ENCODE measurements around the gene CUL9. TPM values are rescaled to one million over a fixed set of nuclear protein-coding genes. Genes with fewer than 3 reads are reported as not detected.

The CUL9 gene
- total RNA-seq, 2 experiments from 2014 or later, result 50.0 to 51.2 TPM

DNA sequence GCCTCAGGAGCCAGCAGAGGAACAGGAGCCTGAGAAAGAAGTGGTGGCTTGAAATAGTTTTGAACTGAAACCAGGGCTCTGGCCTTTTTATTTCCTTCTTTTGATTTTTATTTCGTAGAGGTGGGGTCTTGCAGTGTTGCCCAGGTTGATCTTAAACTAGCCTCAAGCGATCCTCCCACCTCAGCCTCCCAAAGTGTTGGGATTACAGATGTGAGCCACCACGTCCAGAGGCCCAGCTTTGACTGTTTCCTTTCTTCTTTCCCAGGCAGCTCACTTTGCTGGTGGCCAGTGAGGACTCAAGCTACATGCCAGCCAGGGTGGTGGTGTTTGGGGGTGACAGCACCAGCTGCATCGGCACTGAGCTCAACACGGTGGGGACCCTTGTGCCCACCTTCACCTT lies 20.5 kb downstream of the CUL9 start:
- Mint-ChIP-seq H3K27me3 (ENCODE audit: low read depth) (no peaks in the 10 kb centered on the region), H3K27ac (no peak overlapping the region), H3K4me1 (ENCODE audit: low read depth) (no peaks in the 10 kb centered on the region), H3K4me3 (no peak overlapping the region), H3K9me3 (ENCODE audit: insufficient read depth) (no peaks in the 10 kb centered on the region), H3K36me3 (ENCODE audit: low read depth) (peaks cover 37% of the 10 kb centered on the region)
- ATAC-seq, result no peak
- CTCF ChIA-PET, result interaction anchor here (2.0 kb wide), 1 partner anchor 17 kb away, joined by 4 read pairs; no protein-coding TSS in a partner anchor
- DNase-seq, result no peak
- POLR2A ChIA-PET, result interaction anchor here (0.6 kb wide), 1 partner anchor 476 kb away, joined by 3 read pairs; no protein-coding TSS in a partner anchor

DNA sequence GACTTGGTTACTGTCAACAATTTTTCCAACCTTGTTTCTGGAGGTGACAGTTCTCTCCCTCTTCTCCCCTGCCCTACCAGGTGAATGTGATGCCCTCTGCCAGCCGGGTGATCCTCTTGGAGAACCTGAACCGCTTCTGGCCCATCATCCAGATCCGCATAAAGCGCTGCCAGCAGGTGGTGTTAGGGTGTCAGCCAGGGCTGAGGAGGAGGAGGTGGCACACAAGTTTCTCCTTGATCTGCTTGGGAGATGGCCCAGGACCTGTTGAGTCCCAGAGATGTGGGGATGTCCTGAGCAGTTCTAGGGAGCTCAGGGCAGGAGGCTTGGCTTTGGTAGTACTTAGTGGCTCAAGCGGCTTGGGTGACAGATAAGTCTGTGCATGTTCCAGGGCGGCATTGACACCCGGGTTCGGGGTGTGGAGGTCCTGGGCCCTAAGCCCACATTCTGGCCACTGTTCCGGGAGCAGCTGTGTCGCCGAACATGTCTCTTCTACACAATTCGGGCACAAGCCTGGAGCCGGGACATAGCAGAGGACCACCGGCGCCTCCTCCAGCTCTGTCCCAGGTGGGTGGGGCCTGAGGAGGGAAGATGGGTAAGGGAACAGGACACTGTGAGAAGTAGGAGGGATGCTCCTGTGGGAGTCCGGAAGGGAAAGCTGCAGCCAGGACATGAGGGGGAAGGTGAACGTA lies 21.2 kb downstream of the CUL9 start:
- Mint-ChIP-seq H3K36me3 (ENCODE audit: low read depth) (peaks cover 35% of the 10 kb centered on the region), H3K4me3 (no peak overlapping the region), H3K27me3 (ENCODE audit: low read depth) (no peaks in the 10 kb centered on the region), H3K4me1 (ENCODE audit: low read depth) (no peaks in the 10 kb centered on the region), H3K27ac (no peak overlapping the region), H3K9me3 (ENCODE audit: insufficient read depth) (no peaks in the 10 kb centered on the region)
- DNase-seq (no peak), ATAC-seq (no peak)
- ChIA-PET CTCF (no interaction called here), POLR2A (no interaction called here)

DNA sequence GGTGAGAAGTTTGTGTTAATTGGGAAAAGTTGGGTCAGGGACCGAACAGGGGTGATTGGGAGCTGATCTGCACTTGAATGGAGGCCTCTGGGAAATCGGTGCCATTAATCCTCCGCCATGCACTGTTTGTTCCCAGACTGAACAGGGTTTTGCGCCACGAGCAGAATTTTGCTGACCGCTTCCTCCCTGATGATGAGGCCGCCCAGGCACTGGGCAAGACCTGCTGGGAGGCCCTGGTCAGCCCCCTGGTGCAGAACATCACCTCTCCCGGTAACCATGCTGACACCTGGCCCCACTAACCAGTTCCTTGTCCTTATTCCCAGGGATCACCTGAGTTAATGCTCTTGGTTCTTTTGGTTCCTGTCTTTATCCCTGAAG lies 21.7 kb downstream of the CUL9 start:
- no peak overlapping the region for H3K27ac Mint-ChIP-seq
- no peaks in the 10 kb centered on the region for H3K4me1 Mint-ChIP-seq (ENCODE audit: low read depth)
- no peak overlapping the region for H3K4me3 Mint-ChIP-seq
- CTCF ChIA-PET, result no interaction called here
- H3K27me3 Mint-ChIP-seq (ENCODE audit: low read depth), result no peaks in the 10 kb centered on the region
- ATAC-seq (no peak), DNase-seq (no peak)
- H3K9me3 Mint-ChIP-seq (ENCODE audit: insufficient read depth), result no peaks in the 10 kb centered on the region
- POLR2A ChIA-PET, result no interaction called here
- H3K36me3 Mint-ChIP-seq (ENCODE audit: low read depth), result peaks cover 35% of the 10 kb centered on the region

DNA sequence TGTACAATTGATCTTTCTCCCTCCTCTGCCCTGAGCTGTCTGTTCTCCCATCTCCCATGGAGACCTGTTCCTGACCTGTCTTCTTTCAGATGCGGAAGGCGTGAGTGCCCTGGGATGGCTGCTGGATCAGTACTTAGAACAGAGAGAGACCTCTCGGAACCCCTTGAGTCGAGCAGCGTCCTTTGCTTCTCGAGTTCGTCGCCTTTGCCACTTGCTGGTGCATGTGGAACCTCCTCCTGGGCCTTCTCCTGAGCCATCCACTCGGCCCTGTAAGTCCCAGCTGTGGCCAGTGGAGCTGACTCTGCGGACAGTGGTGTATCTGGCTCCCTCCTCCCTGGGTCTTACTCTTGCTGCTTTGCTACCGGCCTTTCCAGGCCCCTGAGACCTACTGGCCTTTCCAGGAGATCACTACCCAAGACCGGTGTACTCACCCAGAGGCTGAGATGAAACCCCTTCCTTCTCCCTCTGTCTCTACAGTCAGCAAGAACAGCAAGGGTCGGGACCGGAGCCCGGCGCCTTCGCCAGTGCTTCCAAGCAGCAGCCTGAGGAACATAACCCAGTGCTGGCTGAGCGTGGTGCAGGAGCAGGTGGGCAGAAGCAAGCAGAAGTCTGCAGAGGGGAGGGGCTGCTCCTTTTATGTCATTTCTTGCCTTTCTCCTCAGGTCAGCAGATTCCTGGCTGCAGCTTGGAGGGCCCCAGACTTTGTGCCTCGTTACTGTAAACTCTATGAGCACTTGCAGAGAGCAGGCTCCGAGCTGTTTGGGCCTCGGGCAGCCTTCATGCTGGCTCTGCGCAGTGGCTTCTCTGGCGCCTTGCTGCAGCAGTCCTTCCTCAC lies 22.5 kb downstream of the CUL9 start:
- ATAC-seq, result no peak
- no peak for DNase-seq
- Mint-ChIP-seq H3K36me3 (ENCODE audit: low read depth) (peaks cover 34% of the 10 kb centered on the region), H3K27ac (peak overlapping the region; percentile 17), H3K4me1 (ENCODE audit: low read depth) (no peaks in the 10 kb centered on the region), H3K27me3 (ENCODE audit: low read depth) (no peaks in the 10 kb centered on the region), H3K9me3 (ENCODE audit: insufficient read depth) (no peaks in the 10 kb centered on the region), H3K4me3 (no peak overlapping the region)
- ChIA-PET POLR2A (no interaction called here), CTCF (no interaction called here)

DNA sequence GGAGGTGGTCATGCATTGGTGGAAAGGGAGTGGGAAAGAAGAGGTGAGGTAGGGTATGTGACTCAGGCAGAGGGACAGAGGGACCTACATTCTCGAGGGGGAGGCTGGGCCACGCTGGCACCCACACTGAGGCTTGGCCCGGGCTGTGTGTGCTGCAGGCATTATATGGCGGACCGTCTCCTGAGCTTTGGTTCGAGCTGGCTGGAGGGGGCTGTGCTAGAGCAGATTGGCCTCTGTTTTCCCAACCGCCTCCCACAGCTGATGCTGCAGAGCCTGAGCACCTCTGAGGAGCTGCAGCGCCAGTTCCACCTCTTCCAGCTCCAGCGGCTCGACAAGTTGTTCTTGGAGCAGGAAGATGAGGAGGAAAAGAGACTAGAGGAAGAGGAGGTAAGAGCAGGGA lies 23.9 kb downstream of the CUL9 start:
- H3K4me1 Mint-ChIP-seq (ENCODE audit: low read depth), result no peaks in the 10 kb centered on the region
- no peaks in the 10 kb centered on the region for H3K27me3 Mint-ChIP-seq (ENCODE audit: low read depth)
- ChIA-PET CTCF (no interaction called here), POLR2A (no interaction called here)
- no peak for DNase-seq
- no peak for ATAC-seq
- H3K36me3 Mint-ChIP-seq (ENCODE audit: low read depth), result peaks cover 24% of the 10 kb centered on the region
- no peak overlapping the region for H3K4me3 Mint-ChIP-seq
- no peaks in the 10 kb centered on the region for H3K9me3 Mint-ChIP-seq (ENCODE audit: insufficient read depth)
- H3K27ac Mint-ChIP-seq, result no peak overlapping the region

DNA sequence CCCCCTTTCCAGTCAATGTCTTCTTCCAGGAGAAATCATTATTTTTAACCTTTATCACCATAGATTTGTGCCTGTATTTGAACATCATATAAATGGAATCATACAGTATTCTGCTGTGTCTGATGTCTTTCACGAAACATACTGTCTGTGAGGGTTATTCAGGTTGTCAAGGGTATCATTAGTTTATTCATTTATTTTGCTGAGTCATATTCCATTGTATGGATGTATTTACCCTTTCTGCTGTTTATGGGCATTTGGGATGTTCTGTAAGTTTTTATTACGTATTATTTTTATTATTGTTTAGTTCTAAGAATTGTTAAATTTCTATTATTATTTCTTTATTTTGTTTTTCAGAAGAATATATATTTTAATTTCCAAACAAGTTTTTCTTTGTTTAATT lies 25.3 kb downstream of the CUL9 start:
- CTCF ChIA-PET, result no interaction called here
- Mint-ChIP-seq H3K4me3 (no peak overlapping the region), H3K36me3 (ENCODE audit: low read depth) (peaks cover 21% of the 10 kb centered on the region), H3K27ac (no peak overlapping the region), H3K9me3 (ENCODE audit: insufficient read depth) (no peaks in the 10 kb centered on the region), H3K27me3 (ENCODE audit: low read depth) (no peaks in the 10 kb centered on the region), H3K4me1 (ENCODE audit: low read depth) (no peaks in the 10 kb centered on the region)
- ATAC-seq (no peak), DNase-seq (no peak)
- POLR2A ChIA-PET, result no interaction called here

DNA sequence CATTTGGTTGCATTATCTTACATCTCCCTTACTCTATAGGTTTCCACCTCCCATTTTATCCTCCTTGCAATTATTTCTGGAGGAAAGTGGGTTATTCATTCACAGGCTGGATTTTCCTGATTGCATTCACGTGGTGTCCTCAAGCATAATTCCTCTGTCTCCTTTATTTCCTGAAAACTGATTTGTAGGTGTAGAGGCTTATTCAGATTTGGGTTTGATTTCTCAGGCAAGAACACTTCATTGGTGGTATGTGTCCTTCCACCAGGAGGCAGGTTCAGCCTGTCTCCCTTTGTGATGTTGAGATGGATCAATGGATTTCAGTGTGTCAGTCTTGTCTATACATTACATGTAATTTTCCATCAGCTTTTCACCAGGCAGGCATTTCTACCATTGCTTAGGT lies 30.0 kb downstream of the CUL9 start:
- H3K4me3 Mint-ChIP-seq, result no peak overlapping the region
- no peak overlapping the region for H3K27ac Mint-ChIP-seq
- no peaks in the 10 kb centered on the region for H3K27me3 Mint-ChIP-seq (ENCODE audit: low read depth)
- no peaks in the 10 kb centered on the region for H3K9me3 Mint-ChIP-seq (ENCODE audit: insufficient read depth)
- POLR2A ChIA-PET, result interaction anchor here (1.4 kb wide), 1 partner anchor 12 kb away, joined by 5 read pairs; no protein-coding TSS in a partner anchor
- H3K4me1 Mint-ChIP-seq (ENCODE audit: low read depth), result no peaks in the 10 kb centered on the region
- DNase-seq (no peak), ATAC-seq (no peak)
- H3K36me3 Mint-ChIP-seq (ENCODE audit: low read depth), result peaks cover 7% of the 10 kb centered on the region
- CTCF ChIA-PET, result interaction anchor here (1.1 to 1.2 kb wide), 2 partner anchors 17 to 186 kb away, joined by 3 to 6 read pairs; partner anchors contain the start of gene DNPH1

DNA sequence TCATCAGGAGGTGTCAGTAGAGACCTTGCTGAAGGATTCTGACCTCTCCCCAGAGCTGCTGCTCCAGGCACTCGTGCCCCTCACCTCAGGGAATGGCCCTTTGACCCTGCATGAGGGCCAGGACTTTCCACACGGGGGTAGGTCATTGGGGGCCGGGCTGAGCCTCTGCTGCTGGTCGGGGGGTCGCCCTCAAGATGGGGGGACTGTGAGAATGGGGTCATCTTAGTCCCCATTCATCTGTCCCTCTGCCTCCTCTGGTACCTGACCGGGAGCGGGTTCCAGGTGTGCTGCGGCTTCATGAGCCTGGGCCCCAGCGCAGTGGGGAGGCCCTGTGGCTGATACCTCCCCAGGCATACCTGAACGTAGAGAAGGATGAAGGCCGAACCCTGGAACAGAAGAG lies 31.4 kb downstream of the CUL9 start:
- Mint-ChIP-seq H3K9me3 (ENCODE audit: insufficient read depth) (no peaks in the 10 kb centered on the region), H3K27ac (no peak overlapping the region), H3K36me3 (ENCODE audit: low read depth) (peaks cover 8% of the 10 kb centered on the region), H3K4me3 (no peak overlapping the region), H3K27me3 (ENCODE audit: low read depth) (no peaks in the 10 kb centered on the region), H3K4me1 (ENCODE audit: low read depth) (no peaks in the 10 kb centered on the region)
- ChIA-PET CTCF (interaction anchor here (1.0 to 1.2 kb wide), 2 partner anchors 16 to 294 kb away, joined by 4 to 6 read pairs; partner anchors contain the start of gene DNPH1), POLR2A (interaction anchor here (0.8 to 1.4 kb wide), 2 partner anchors 11 to 24 kb away, joined by 4 to 5 read pairs; no protein-coding TSS in a partner anchor)
- DNase-seq, result no peak
- ATAC-seq, result no peak

DNA sequence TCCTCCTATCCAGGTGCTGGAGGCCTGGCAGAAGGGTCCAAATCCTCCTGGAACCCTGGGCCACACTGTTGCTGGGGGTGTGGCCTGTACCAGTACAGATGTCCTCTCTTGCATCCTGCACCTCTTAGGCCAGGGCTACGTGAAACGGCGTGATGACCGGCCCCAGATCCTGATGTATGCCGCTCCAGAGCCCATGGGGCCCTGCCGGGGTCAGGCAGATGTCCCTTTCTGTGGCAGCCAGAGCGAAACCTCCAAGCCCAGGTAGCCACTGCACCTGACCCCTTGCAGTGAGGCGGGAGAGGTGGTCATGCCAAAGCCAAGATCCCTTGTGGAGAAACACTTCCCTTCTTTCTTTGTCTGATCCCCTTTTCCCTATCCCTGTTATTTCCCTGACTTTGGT lies 33.1 kb downstream of the CUL9 start:
- POLR2A ChIA-PET, result interaction anchor here (0.9 kb wide), 1 partner anchor 14 kb away, joined by 4 read pairs; no protein-coding TSS in a partner anchor

DNA sequence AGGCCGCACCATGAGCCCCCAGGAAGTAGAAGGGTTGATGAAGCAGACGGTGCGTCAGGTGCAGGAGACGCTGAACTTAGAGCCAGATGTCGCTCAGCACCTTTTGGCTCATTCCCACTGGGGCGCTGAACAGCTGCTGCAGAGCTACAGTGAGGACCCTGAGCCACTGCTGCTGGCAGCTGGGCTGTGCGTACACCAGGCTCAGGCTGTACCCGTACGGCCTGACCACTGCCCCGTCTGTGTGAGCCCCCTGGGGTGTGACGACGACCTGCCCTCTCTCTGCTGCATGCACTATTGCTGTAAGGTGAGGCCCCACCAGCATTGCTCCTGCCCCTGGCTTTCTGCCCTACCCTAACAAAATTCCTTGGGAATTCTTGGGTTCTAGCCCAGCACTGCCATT lies 34.2 kb downstream of the CUL9 start:
- Mint-ChIP-seq H3K4me3 (no peak overlapping the region), H3K36me3 (ENCODE audit: low read depth) (peaks cover 13% of the 10 kb centered on the region), H3K27me3 (ENCODE audit: low read depth) (no peaks in the 10 kb centered on the region), H3K4me1 (ENCODE audit: low read depth) (no peaks in the 10 kb centered on the region), H3K27ac (no peak overlapping the region), H3K9me3 (ENCODE audit: insufficient read depth) (no peaks in the 10 kb centered on the region)
- ATAC-seq (no peak), DNase-seq (no peak)
- ChIA-PET CTCF (interaction anchor here (2.5 kb wide), 1 partner anchor 13 kb away, joined by 7 read pairs; the partner anchor contains the start of gene DNPH1), POLR2A (interaction anchor here (1.3 kb wide), 1 partner anchor 14 kb away, joined by 3 read pairs; no protein-coding TSS in a partner anchor)

More for the DNA sequence above, 33.1 kb downstream of the CUL9 start:
- Mint-ChIP-seq H3K36me3 (ENCODE audit: low read depth) (peaks cover 13% of the 10 kb centered on the region), H3K4me1 (ENCODE audit: low read depth) (no peaks in the 10 kb centered on the region), H3K4me3 (no peak overlapping the region), H3K27me3 (ENCODE audit: low read depth) (no peaks in the 10 kb centered on the region), H3K27ac (no peak overlapping the region), H3K9me3 (ENCODE audit: insufficient read depth) (no peaks in the 10 kb centered on the region)
- ATAC-seq (no peak), DNase-seq (no peak)
- CTCF ChIA-PET, result interaction anchor here (1.2 kb wide), 1 partner anchor 14 kb away, joined by 3 read pairs; the partner anchor contains the start of gene DNPH1

DNA sequence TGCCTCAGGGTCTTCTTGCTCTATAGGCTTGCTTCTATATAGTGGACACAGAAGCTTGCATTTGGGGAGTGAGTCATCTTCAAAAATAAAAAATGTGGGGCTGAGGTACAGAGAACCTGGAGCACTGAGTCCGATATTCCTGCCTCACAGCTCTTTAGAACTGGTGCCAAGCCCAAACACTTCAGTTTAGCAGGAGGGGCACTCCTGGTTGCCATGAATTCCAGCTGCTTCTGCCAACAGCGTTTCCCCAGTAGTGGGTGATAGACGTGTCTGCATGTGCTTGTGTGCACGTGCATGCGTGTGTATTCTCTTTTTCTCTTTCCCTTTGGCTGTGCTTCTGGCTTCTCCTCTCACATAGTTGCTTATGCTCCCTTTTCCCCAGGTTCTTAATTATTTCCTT lies 35.4 kb downstream of the CUL9 start:
- peaks cover 16% of the 10 kb centered on the region for H3K36me3 Mint-ChIP-seq (ENCODE audit: low read depth)
- H3K4me3 Mint-ChIP-seq, result no peak overlapping the region
- H3K9me3 Mint-ChIP-seq (ENCODE audit: insufficient read depth), result no peaks in the 10 kb centered on the region
- peaks cover 3% of the 10 kb centered on the region for H3K4me1 Mint-ChIP-seq (ENCODE audit: low read depth)
- POLR2A ChIA-PET, result interaction anchor here (1.3 kb wide), 1 partner anchor 12 kb away, joined by 3 read pairs; the partner anchor contains the start of gene DNPH1
- DNase-seq, result no peak
- no peak for ATAC-seq
- CTCF ChIA-PET, result interaction anchor here (0.8 to 2.5 kb wide), 3 partner anchors 12 to 75 kb away, joined by 3 to 7 read pairs (median 3); partner anchors contain the start of gene DNPH1
- no peak overlapping the region for H3K27ac Mint-ChIP-seq
- H3K27me3 Mint-ChIP-seq (ENCODE audit: low read depth), result no peaks in the 10 kb centered on the region

DNA sequence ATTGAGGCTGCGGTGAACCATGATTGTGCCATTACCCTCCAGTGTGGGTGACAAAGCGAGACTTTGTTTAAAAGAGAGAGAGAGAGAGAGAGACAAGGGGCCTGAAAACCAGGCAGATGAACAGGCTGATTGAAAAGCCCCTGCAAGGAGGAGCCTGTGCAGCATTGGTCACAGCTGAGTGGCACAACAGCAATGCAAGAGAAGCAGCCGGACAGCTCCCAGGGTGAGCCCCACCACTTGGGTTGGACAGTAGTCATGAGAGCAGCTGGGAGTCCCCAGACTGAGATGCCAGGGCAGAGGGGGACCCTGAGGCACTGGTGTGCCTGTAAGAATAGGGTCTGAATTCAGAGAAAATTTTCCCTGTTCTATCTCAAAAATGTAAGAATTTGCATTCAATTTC lies 37.1 kb downstream of the CUL9 start:
- DNase-seq, result no peak
- ChIA-PET POLR2A (interaction anchor here (1.1 to 1.4 kb wide), 2 partner anchors 11 to 20 kb away, joined by 3 to 4 read pairs; no protein-coding TSS in a partner anchor), CTCF (no interaction called here)
- H3K27ac Mint-ChIP-seq, result no peak overlapping the region
- no peaks in the 10 kb centered on the region for H3K27me3 Mint-ChIP-seq (ENCODE audit: low read depth)
- H3K4me1 Mint-ChIP-seq (ENCODE audit: low read depth), result peaks cover 11% of the 10 kb centered on the region
- peaks cover 20% of the 10 kb centered on the region for H3K36me3 Mint-ChIP-seq (ENCODE audit: low read depth)
- H3K4me3 Mint-ChIP-seq, result no peak overlapping the region
- no peak for ATAC-seq
- H3K9me3 Mint-ChIP-seq (ENCODE audit: insufficient read depth), result no peaks in the 10 kb centered on the region
